CD4-positive, alpha-beta memory T cell (primary cell): Measurements from ENCODE around the gene TYW1. TPM values are rescaled to one million over a fixed set of nuclear protein-coding genes. Genes with fewer than 3 reads are reported as not detected.
"Not testable (repeated sequence)": the region's sequence is repeated elsewhere in the genome, so short reads cannot be mapped to it uniquely, and the experiment has no call there.

Experiments
- CTCF ChIA-PET: fragments of 350-600 bp; sonication (Branson Sonifier 250); formaldehyde crosslinking; loops from one replicate; lab custom pipeline; 2021; ENCODE audit warnings: inconsistent platforms; ENCODE audit not compliant: partially characterized antibody; lab: Charles Lee
- POLR2A ChIA-PET: fragments of 350-600 bp; sonication (Branson Sonifier 250); formaldehyde crosslinking; loops from one replicate; lab custom pipeline; 2021; ENCODE audit not compliant: partially characterized antibody; lab: Charles Lee
- DNase-seq, 5 donors: peaks; one replicate each; pipeline versions ENCODE4 v3.0.0 to v3.0.0-alpha.2; 2020 to 2022; ENCODE audit warnings: mixed read lengths in 1 of 5
- H3K27ac ChIP-seq: one replicate; pipeline ENCODE4 v1.7.0; 2013; ENCODE audit warnings: low read depth, low read length
- H3K27me3 ChIP-seq: 2 replicates; pipeline ENCODE4 v1.7.0; 2013; ENCODE audit warnings: mild to moderate bottlenecking, low read length, moderate library complexity; ENCODE audit not compliant: insufficient read depth
- H3K36me3 ChIP-seq: 2 replicates; pipeline ENCODE4 v1.7.0; 2013; ENCODE audit warnings: mild to moderate bottlenecking, low read length, moderate library complexity; ENCODE audit not compliant: insufficient read depth
- H3K4me1 ChIP-seq: 2 replicates; pipeline ENCODE4 v1.7.0; 2013; ENCODE audit warnings: mild to moderate bottlenecking, low read length, moderate library complexity; ENCODE audit not compliant: insufficient read depth
- H3K4me3 ChIP-seq, 2 donors: one replicate each; pipeline ENCODE4 v1.7.0; 2013; ENCODE audit warnings: low read length in 2 of 2, mild to moderate bottlenecking in 1 of 2
- H3K9me3 ChIP-seq, 2 donors: one replicate each; pipeline ENCODE4 v1.7.0; 2013; ENCODE audit warnings: low read length in 2 of 2, control low read depth in 1 of 2; ENCODE audit not compliant: control insufficient read depth in 1 of 2
- H3K27ac Mint-ChIP-seq, 7 donors: one replicate each; pipeline ENCODE4 v1.8.0; 2020 to 2021; ENCODE audit warnings: mixed read lengths in 7 of 7, mild to moderate bottlenecking in 6 of 7, inconsistent platforms in 3 of 7, moderate library complexity in 3 of 7
- H3K27me3 Mint-ChIP-seq, 2 donors: one replicate each; pipeline ENCODE4 v1.8.0; 2020 to 2021; ENCODE audit warnings: mixed read lengths in 2 of 2
- H3K36me3 Mint-ChIP-seq, 2 donors: one replicate each; pipeline ENCODE4 v1.8.0; 2020 to 2021; ENCODE audit warnings: mixed read lengths in 2 of 2, inconsistent platforms in 1 of 2, mild to moderate bottlenecking in 1 of 2
- H3K4me1 Mint-ChIP-seq, 4 donors: one replicate each; pipeline ENCODE4 v1.8.0; 2020 to 2021; ENCODE audit warnings: mixed read lengths in 4 of 4, mild to moderate bottlenecking in 1 of 4
- H3K4me3 Mint-ChIP-seq, 8 donors: one replicate each; pipeline ENCODE4 v1.8.0; 2020 to 2021; ENCODE audit warnings: mixed read lengths in 8 of 8, mild to moderate bottlenecking in 7 of 8, moderate library complexity in 6 of 8, inconsistent platforms in 3 of 8
- H3K9me3 Mint-ChIP-seq, 8 donors: one replicate each; pipeline ENCODE4 v1.8.0; 2020 to 2021; ENCODE audit warnings: mixed read lengths in 8 of 8, mild to moderate bottlenecking in 5 of 8, inconsistent platforms in 3 of 8, moderate library complexity in 1 of 8
- intact Hi-C: fragments of 100-400 bp; cut with micrococcal nuclease; formaldehyde crosslinking; loops from one replicate; pipeline ENCODE4 v1.15.1; 2023
- polyA plus RNA-seq, 2 donors: library from polyadenylated mRNA; unstranded; fragments of 300-500 nt; fragmentation: Illumina TruSeq; gene quantifications; one replicate each; pipeline ENCODE4 v1.2.3, GENCODE V29; 2021
- total RNA-seq, 2 experiments: library from RNA; stranded (reverse); gene quantifications; one replicate each; pipeline ENCODE4 v1.2.3, GENCODE V29; 2021

TYW1 gene
- total and polyA plus RNA-seq, 4 experiments from 2014 or later = 19.2 to 32.3 (median 27.7) TPM

GRCh38 chr7:67189801-67190465 is 193.3 kb downstream of the TYW1 start:
- peak in 1 of 5 donors; percentile 14 for DNase-seq
- H3K27me3 ChIP-seq, H3K4me3 ChIP-seq, CTCF ChIA-PET, H3K9me3 Mint-ChIP-seq, H3K27ac ChIP-seq, H3K4me1 ChIP-seq, H3K36me3 ChIP-seq, intact Hi-C loops, H3K9me3 ChIP-seq, POLR2A ChIA-PET, H3K27me3 Mint-ChIP-seq: not testable (repeated sequence)
- Mint-ChIP-seq H3K4me1 (peaks cover 29 to 46% (median 35%) of the 10 kb centered on the region in 4 donors), H3K4me3 (peak overlapping the region in 3 of 8 donors; percentile 3 to 45 (median 12)), H3K27ac (peak overlapping the region; percentile 2 to 93 (median 70)), H3K36me3 (peaks cover 10 to 13% of the 10 kb centered on the region in 2 donors)

- not testable (repeated sequence) for H3K9me3 Mint-ChIP-seq
Observed at GRCh38 chr7:67191002-67191720, 194.5 kb downstream of the TYW1 start.

GRCh38 chr7:67192123-67192702 is 195.6 kb downstream of the TYW1 start:
- POLR2A ChIA-PET, DNase-seq, H3K4me1 ChIP-seq, H3K27ac ChIP-seq, H3K27me3 Mint-ChIP-seq, H3K27me3 ChIP-seq, H3K9me3 ChIP-seq, H3K9me3 Mint-ChIP-seq, intact Hi-C loops, H3K36me3 ChIP-seq, H3K4me3 ChIP-seq, CTCF ChIA-PET: not testable (repeated sequence)
- Mint-ChIP-seq H3K36me3 (peaks cover 19 to 32% of the 10 kb centered on the region in 2 donors), H3K4me1 (peaks cover 25 to 38% (median 29%) of the 10 kb centered on the region in 4 donors), H3K4me3 (peak overlapping the region in 2 of 8 donors; percentile 28 to 42), H3K27ac (peak overlapping the region in 2 of 7 donors; percentile 26 to 77)

More at GRCh38 chr7:67191002-67191720, 194.5 kb downstream of the TYW1 start:
- H3K27ac ChIP-seq, intact Hi-C loops, H3K36me3 ChIP-seq, H3K4me3 ChIP-seq, CTCF ChIA-PET, H3K9me3 ChIP-seq, H3K27me3 ChIP-seq, DNase-seq, H3K27me3 Mint-ChIP-seq, H3K4me1 ChIP-seq, POLR2A ChIA-PET: not testable (repeated sequence)
- peaks cover 25 to 38% (median 29%) of the 10 kb centered on the region in 4 donors for H3K4me1 Mint-ChIP-seq
- peaks cover 13 to 25% of the 10 kb centered on the region in 2 donors for H3K36me3 Mint-ChIP-seq
- peak overlapping the region in 6 of 8 donors; percentile 14 to 68 (median 64) for H3K4me3 Mint-ChIP-seq
- H3K27ac Mint-ChIP-seq = peak overlapping the region; percentile 12 to 95 (median 68)

GRCh38 chr7:67192889-67193613 is 196.4 kb downstream of the TYW1 start:
- peak overlapping the region in 6 of 7 donors; percentile 3 to 50 (median 32) for H3K27ac Mint-ChIP-seq

GRCh38 chr7:67196176-67196575 is 199.5 kb downstream of the TYW1 start:
- H3K27ac ChIP-seq, H3K27ac Mint-ChIP-seq, H3K9me3 Mint-ChIP-seq, DNase-seq, H3K9me3 ChIP-seq, CTCF ChIA-PET, H3K4me3 Mint-ChIP-seq, intact Hi-C loops, POLR2A ChIA-PET, H3K4me1 ChIP-seq, H3K27me3 ChIP-seq, H3K36me3 ChIP-seq, H3K27me3 Mint-ChIP-seq, H3K4me3 ChIP-seq: not testable (repeated sequence)
- peaks cover 34 to 42% of the 10 kb centered on the region in 2 donors for H3K36me3 Mint-ChIP-seq
- peaks cover 8 to 16% (median 12%) of the 10 kb centered on the region in 4 donors for H3K4me1 Mint-ChIP-seq

More at GRCh38 chr7:67192889-67193613, 196.4 kb downstream of the TYW1 start:
- intact Hi-C loops, CTCF ChIA-PET, H3K27me3 ChIP-seq, H3K27ac ChIP-seq, POLR2A ChIA-PET, H3K36me3 ChIP-seq, H3K27me3 Mint-ChIP-seq, H3K4me1 ChIP-seq, H3K4me3 ChIP-seq, H3K9me3 ChIP-seq, H3K9me3 Mint-ChIP-seq: not testable (repeated sequence)
- Mint-ChIP-seq H3K4me1 (peaks cover 25 to 38% (median 29%) of the 10 kb centered on the region in 4 donors), H3K36me3 (peaks cover 19 to 32% of the 10 kb centered on the region in 2 donors), H3K4me3 (peak overlapping the region in 6 of 8 donors; percentile 5 to 28 (median 11))
- DNase-seq = peak in 1 of 5 donors; percentile 4

- H3K9me3 ChIP-seq, H3K27ac Mint-ChIP-seq, intact Hi-C loops, CTCF ChIA-PET, H3K4me1 Mint-ChIP-seq, POLR2A ChIA-PET, H3K27me3 Mint-ChIP-seq, H3K36me3 ChIP-seq, H3K9me3 Mint-ChIP-seq, H3K4me3 ChIP-seq, H3K4me1 ChIP-seq, H3K27ac ChIP-seq, H3K27me3 ChIP-seq, DNase-seq, H3K4me3 Mint-ChIP-seq: not testable (repeated sequence)
- peaks cover 51 to 52% of the 10 kb centered on the region in 2 donors for H3K36me3 Mint-ChIP-seq
Observed at GRCh38 chr7:67198865-67199526, 202.4 kb downstream of the TYW1 start.
